ENCODE data around the gene NADSYN1. TPM values are rescaled to one million over a fixed set of nuclear protein-coding genes. Genes with fewer than 3 reads are reported as not detected.

NADSYN1 gene
- total RNA-seq, 1 donor from 2014 or later, result 75.9 TPM

- peaks cover 0 to 29% of the 10 kb centered on the region in 2 donors for H3K36me3 ChIP-seq
- no peaks in the 10 kb centered on the region for H3K9me3 ChIP-seq
- DNase-seq (ENCODE audit: extremely low spot score in 2 of 2), result no peak
- no peak overlapping the region for H3K4me3 ChIP-seq
- intact Hi-C loops (cut with DNase I), result no loop called here
- H3K4me1 ChIP-seq, result no peaks in the 10 kb centered on the region
- H3K27ac ChIP-seq, result no peak overlapping the region
- H3K27me3 ChIP-seq, result no peaks in the 10 kb centered on the region
- TF ChIP-seq CTCF (IDR thresholded peaks at IDR 0.05) (no peak), POLR2AphosphoS5 (IDR thresholded peaks at IDR 0.05; ENCODE audit: insufficient read depth in 1 of 2, low read depth in 1 of 2) (no peak), POLR2A (IDR thresholded peaks at IDR 0.05) (no peak)
Measured at GRCh38 chr11:71466358-71466757, 13.4 kb downstream of the NADSYN1 start.

GRCh38 chr11:71467164-71467563 lies 14.2 kb downstream of the NADSYN1 start:
- intact Hi-C loops (cut with DNase I), result no loop called here
- no peaks in the 10 kb centered on the region for H3K4me1 ChIP-seq
- H3K27me3 ChIP-seq, result no peaks in the 10 kb centered on the region
- DNase-seq (ENCODE audit: extremely low spot score in 2 of 2), result no peak
- TF ChIP-seq POLR2AphosphoS5 (IDR thresholded peaks at IDR 0.05; ENCODE audit: insufficient read depth in 1 of 2, low read depth in 1 of 2), result no peak
- TF ChIP-seq CTCF (IDR thresholded peaks at IDR 0.05), result no peak
- no peak for TF ChIP-seq POLR2A (IDR thresholded peaks at IDR 0.05)
- no peak overlapping the region for H3K4me3 ChIP-seq
- no peak overlapping the region for H3K27ac ChIP-seq
- H3K36me3 ChIP-seq, result peaks cover 0 to 31% of the 10 kb centered on the region in 2 donors
- H3K9me3 ChIP-seq, result no peaks in the 10 kb centered on the region

DNA sequence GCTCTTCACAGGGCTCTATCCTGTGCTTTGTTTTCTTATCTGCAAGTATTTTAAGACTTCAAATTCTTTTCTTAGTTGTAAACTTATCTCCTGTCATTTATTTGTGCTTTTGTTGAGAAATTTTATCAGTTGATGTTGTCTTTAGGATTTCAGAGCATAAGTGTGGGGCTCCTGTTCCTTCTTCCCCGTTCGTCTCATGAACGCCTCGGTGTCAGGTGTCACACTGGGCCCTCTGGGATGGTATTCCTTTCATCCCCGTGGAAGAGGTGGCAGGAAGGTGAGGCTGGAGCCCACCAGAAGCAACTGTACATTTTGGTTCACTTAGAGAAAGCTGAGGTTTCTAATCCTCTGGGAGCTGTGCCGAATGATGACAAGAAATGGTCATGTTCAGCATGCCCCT lies 17.9 kb downstream of the NADSYN1 start:
- TF ChIP-seq POLR2A (IDR thresholded peaks at IDR 0.05), result no peak
- TF ChIP-seq POLR2AphosphoS5 (IDR thresholded peaks at IDR 0.05; ENCODE audit: insufficient read depth in 1 of 2, low read depth in 1 of 2), result no peak
- TF ChIP-seq CTCF (IDR thresholded peaks at IDR 0.05), result no peak
- DNase-seq (ENCODE audit: extremely low spot score in 2 of 2), result no peak
- Histone ChIP-seq H3K9me3 (no peaks in the 10 kb centered on the region), H3K27ac (no peak overlapping the region), H3K36me3 (peaks cover 0 to 54% of the 10 kb centered on the region in 2 donors), H3K4me1 (no peaks in the 10 kb centered on the region), H3K27me3 (no peaks in the 10 kb centered on the region), H3K4me3 (no peak overlapping the region)
- intact Hi-C loops (cut with DNase I), result no loop called here

- Histone ChIP-seq H3K36me3 (peaks cover 0 to 51% of the 10 kb centered on the region in 2 donors), H3K4me3 (no peak overlapping the region), H3K27ac (no peak overlapping the region), H3K27me3 (no peaks in the 10 kb centered on the region), H3K9me3 (no peaks in the 10 kb centered on the region), H3K4me1 (no peaks in the 10 kb centered on the region)
- intact Hi-C loops (cut with DNase I), result no loop called here
- no peak for DNase-seq (ENCODE audit: extremely low spot score in 2 of 2)
- no peak for TF ChIP-seq POLR2A (IDR thresholded peaks at IDR 0.05)
- TF ChIP-seq POLR2AphosphoS5 (IDR thresholded peaks at IDR 0.05; ENCODE audit: insufficient read depth in 1 of 2, low read depth in 1 of 2), result no peak
- TF ChIP-seq CTCF (IDR thresholded peaks at IDR 0.05), result no peak
Measured at GRCh38 chr11:71472357-71472885, 19.4 kb downstream of the NADSYN1 start.

DNA sequence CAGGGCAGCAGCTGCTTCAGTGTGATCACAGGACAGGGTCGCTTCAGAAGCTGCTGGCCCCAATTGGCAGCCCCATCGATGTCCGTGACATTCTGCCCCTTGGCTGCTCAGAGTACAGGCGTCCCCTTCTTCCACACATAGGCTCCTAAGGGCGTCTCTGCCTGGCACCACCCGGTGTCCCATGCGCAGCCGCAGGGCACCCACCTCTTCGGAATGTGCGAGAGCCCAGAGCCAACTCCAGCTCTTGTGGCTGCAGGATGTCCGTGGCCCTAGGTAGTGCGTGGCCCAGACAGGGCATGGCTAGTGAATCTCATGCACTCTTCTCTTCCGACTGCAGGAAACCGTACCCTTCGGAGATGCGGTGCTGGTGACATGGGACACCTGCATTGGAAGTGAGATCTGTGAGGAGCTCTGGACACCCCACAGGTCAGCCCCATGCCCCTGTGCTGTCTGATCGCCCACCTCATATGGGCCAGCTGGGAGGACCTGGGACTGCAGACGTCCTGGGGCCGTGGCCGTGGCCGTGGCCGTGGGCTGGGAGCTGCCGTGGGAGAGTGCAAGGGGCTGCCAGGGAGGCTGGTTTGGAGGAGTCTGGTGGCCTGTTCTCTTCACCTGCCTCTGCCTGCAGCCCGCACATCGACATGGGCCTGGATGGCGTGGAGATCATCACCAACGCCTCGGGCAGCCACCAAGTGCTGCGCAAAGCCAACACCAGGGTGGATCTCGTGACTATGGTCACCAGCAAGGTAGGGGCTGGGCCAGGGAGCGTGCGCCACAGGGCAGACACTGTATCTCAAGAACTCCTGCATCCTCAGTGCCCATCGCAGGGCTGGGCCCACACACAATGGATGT lies 20.2 kb downstream of the NADSYN1 start:
- no peaks in the 10 kb centered on the region for H3K27me3 ChIP-seq
- TF ChIP-seq POLR2A (IDR thresholded peaks at IDR 0.05) (no peak), CTCF (IDR thresholded peaks at IDR 0.05) (no peak), POLR2AphosphoS5 (IDR thresholded peaks at IDR 0.05; ENCODE audit: insufficient read depth in 1 of 2, low read depth in 1 of 2) (no peak)
- H3K9me3 ChIP-seq, result no peaks in the 10 kb centered on the region
- H3K27ac ChIP-seq, result no peak overlapping the region
- H3K36me3 ChIP-seq, result peaks cover 0 to 55% of the 10 kb centered on the region in 2 donors
- intact Hi-C loops (cut with DNase I), result no loop called here
- H3K4me1 ChIP-seq, result no peaks in the 10 kb centered on the region
- DNase-seq (ENCODE audit: extremely low spot score in 2 of 2), result no peak
- H3K4me3 ChIP-seq, result no peak overlapping the region
